Measurements from ENCODE around the gene TMEM175. TPM values are rescaled to one million over a fixed set of nuclear protein-coding genes. Genes with fewer than 3 reads are reported as not detected.

The TMEM175 gene
- total RNA-seq, 1 experiment from 2014 or later, result 18.8 TPM

GRCh38 chr4:966266-967112 lies 34.2 kb downstream of the TMEM175 start:
- no peak for DNase-seq
- Mint-ChIP-seq H3K27me3 (ENCODE audit: unreplicated experiment) (no peaks in the 10 kb centered on the region), H3K4me3 (ENCODE audit: low read depth, unreplicated experiment) (no peak overlapping the region), H3K4me1 (ENCODE audit: low read depth, unreplicated experiment) (peaks cover 7% of the 10 kb centered on the region), H3K27ac (ENCODE audit: unreplicated experiment) (no peak overlapping the region), H3K36me3 (ENCODE audit: insufficient read depth, unreplicated experiment) (peaks cover 9% of the 10 kb centered on the region), H3K9me3 (ENCODE audit: low read depth, unreplicated experiment) (no peaks in the 10 kb centered on the region)
- CTCF ChIA-PET, result no interaction called here
- intact Hi-C loops (cut with micrococcal nuclease; ENCODE audit: unreplicated experiment), result no loop called here
- TF ChIP-seq, protein P1, sequence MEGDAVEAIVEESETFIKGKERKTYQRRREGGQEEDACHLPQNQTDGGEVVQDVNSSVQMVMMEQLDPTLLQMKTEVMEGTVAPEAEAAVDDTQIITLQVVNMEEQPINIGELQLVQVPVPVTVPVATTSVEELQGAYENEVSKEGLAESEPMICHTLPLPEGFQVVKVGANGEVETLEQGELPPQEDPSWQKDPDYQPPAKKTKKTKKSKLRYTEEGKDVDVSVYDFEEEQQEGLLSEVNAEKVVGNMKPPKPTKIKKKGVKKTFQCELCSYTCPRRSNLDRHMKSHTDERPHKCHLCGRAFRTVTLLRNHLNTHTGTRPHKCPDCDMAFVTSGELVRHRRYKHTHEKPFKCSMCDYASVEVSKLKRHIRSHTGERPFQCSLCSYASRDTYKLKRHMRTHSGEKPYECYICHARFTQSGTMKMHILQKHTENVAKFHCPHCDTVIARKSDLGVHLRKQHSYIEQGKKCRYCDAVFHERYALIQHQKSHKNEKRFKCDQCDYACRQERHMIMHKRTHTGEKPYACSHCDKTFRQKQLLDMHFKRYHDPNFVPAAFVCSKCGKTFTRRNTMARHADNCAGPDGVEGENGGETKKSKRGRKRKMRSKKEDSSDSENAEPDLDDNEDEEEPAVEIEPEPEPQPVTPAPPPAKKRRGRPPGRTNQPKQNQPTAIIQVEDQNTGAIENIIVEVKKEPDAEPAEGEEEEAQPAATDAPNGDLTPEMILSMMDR (IDR thresholded peaks at IDR 0.05; ENCODE audit: unreplicated experiment), result no peak
- no TSS peak for BruUV-seq (replicated peaks)

- H3K4me3 Mint-ChIP-seq (ENCODE audit: low read depth, unreplicated experiment), result no peak overlapping the region
- H3K4me1 Mint-ChIP-seq (ENCODE audit: low read depth, unreplicated experiment), result peaks cover 7% of the 10 kb centered on the region
- no peak for DNase-seq
- TF ChIP-seq, protein P1 (IDR thresholded peaks at IDR 0.05; ENCODE audit: unreplicated experiment), result no peak
- H3K27ac Mint-ChIP-seq (ENCODE audit: unreplicated experiment), result no peak overlapping the region
- H3K9me3 Mint-ChIP-seq (ENCODE audit: low read depth, unreplicated experiment), result no peaks in the 10 kb centered on the region
- intact Hi-C loops (cut with micrococcal nuclease; ENCODE audit: unreplicated experiment), result no loop called here
- BruUV-seq (replicated peaks), result no TSS peak
- no peaks in the 10 kb centered on the region for H3K27me3 Mint-ChIP-seq (ENCODE audit: unreplicated experiment)
- CTCF ChIA-PET, result no interaction called here
- peaks cover 10% of the 10 kb centered on the region for H3K36me3 Mint-ChIP-seq (ENCODE audit: insufficient read depth, unreplicated experiment)
Observed at GRCh38 chr4:967113-968104, 35.1 kb downstream of the TMEM175 start.

DNA sequence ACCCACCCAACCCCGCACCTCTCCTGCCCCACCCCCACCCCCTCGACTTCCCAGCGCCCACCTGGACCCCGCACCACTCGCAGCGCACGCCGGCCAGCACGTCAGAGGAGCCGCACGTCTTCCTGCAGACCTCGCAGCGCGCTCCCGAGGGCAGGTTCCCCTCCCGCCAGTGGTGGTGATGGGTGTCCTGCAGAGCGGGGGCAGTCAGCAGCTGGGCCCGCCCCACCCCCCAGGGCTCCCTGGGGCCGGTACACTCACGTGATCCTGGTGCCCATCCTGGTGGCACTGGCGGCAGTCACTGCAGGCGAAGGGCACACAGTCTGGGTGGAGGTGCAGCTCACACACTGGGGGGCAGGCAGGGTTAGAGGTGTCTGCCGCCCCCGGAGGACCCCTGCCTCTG lies 36.0 kb downstream of the TMEM175 start:
- Mint-ChIP-seq H3K4me1 (ENCODE audit: low read depth, unreplicated experiment) (peaks cover 7% of the 10 kb centered on the region), H3K27ac (ENCODE audit: unreplicated experiment) (no peak overlapping the region), H3K36me3 (ENCODE audit: insufficient read depth, unreplicated experiment) (peaks cover 10% of the 10 kb centered on the region), H3K9me3 (ENCODE audit: low read depth, unreplicated experiment) (no peaks in the 10 kb centered on the region), H3K27me3 (ENCODE audit: unreplicated experiment) (no peaks in the 10 kb centered on the region), H3K4me3 (ENCODE audit: low read depth, unreplicated experiment) (no peak overlapping the region)
- BruUV-seq (replicated peaks), result no TSS peak
- intact Hi-C loops (cut with micrococcal nuclease; ENCODE audit: unreplicated experiment), result no loop called here
- TF ChIP-seq, protein P1 (IDR thresholded peaks at IDR 0.05; ENCODE audit: unreplicated experiment), result no peak
- no peak for DNase-seq
- CTCF ChIA-PET, result no interaction called here

DNA sequence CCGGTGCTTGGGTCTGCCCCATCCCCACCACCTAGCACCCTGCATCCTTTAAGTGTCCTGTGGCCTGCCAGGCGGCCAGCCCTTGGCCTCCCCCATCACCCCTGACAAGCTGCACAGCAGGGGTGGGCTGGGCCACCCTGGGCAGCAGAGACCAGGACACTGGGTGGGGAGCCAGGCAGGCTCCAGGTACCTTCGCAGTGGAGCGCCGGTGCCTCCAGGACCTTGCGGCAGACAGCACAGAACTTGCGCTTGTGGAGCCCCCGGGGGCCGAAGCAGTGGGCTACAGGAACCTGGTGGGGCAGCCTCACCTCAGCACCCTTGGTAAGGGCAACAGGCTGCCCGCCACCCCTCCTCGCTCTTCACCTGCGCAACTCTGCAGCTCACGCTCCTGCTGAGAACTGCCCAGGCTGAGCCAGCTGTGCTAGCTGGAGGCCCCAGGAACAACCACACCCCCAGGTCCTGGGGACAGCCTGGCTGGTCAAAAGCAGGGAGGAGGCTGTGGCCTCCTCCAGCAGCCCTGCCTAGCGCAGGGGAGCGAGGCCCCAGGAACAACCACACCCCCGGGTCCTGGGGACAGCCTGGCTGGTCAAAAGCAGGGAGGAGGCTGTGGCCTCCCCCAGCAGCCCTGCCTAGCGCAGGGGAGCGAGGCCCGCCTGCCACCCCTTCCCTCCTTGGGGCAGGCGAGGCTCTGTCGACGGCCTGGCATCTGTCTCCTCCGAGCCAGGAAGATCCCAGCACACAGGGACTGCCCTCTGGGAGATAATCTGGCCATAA lies 36.5 kb downstream of the TMEM175 start:
- Mint-ChIP-seq H3K9me3 (ENCODE audit: low read depth, unreplicated experiment) (no peaks in the 10 kb centered on the region), H3K4me3 (ENCODE audit: low read depth, unreplicated experiment) (no peak overlapping the region), H3K36me3 (ENCODE audit: insufficient read depth, unreplicated experiment) (peaks cover 10% of the 10 kb centered on the region), H3K4me1 (ENCODE audit: low read depth, unreplicated experiment) (peaks cover 7% of the 10 kb centered on the region), H3K27me3 (ENCODE audit: unreplicated experiment) (no peaks in the 10 kb centered on the region), H3K27ac (ENCODE audit: unreplicated experiment) (no peak overlapping the region)
- CTCF ChIA-PET, result no interaction called here
- no TSS peak for BruUV-seq (replicated peaks)
- intact Hi-C loops (cut with micrococcal nuclease; ENCODE audit: unreplicated experiment), result no loop called here
- TF ChIP-seq, protein P1 (IDR thresholded peaks at IDR 0.05; ENCODE audit: unreplicated experiment), result no peak
- no peak for DNase-seq

All from Calu3 (cell line).